Activated CD8-positive, alpha-beta memory T cell treated with anti-CD3 and anti-CD28 coated beads for 36 hours (primary cell): Measurements from ENCODE around the gene ZHX3. TPM values are rescaled to one million over a fixed set of nuclear protein-coding genes. Genes with fewer than 3 reads are reported as not detected.

Experiments
- CTCF ChIA-PET: fragments of 350-600 bp; sonication (Branson Sonifier 250); formaldehyde crosslinking; loops from one replicate; lab custom pipeline; 2021; ENCODE audit warnings: antibody characterized with exemption; lab: Charles Lee
- POLR2A ChIA-PET: fragments of 350-600 bp; sonication (Branson Sonifier 250); formaldehyde crosslinking; loops from one replicate; lab custom pipeline; 2021; ENCODE audit warnings: antibody characterized with exemption; lab: Charles Lee
- total RNA-seq, 2 experiments: library from RNA; stranded (reverse); gene quantifications; one replicate each; pipeline ENCODE4 v1.2.3, GENCODE V29; 2021

Gene ZHX3
- 10 to 100 TPM; 14.5 to 16.0 TPM for total RNA-seq

GRCh38 chr20:41317546-41318270, at the start of gene ZHX3:
Gene ZHX3 (minus strand): TSS chr20:41317731. CDS start chr20:41204916, 112,815 bp downstream.
- POLR2A ChIA-PET, result interaction anchor here (1.7 kb wide), 1 partner anchor 160 kb away, joined by 6 read pairs; no protein-coding TSS in a partner anchor
- CTCF ChIA-PET, result interaction anchor here (1.0 kb wide), 1 partner anchor 9 kb away, joined by 4 read pairs; no protein-coding TSS in a partner anchor

DNA sequence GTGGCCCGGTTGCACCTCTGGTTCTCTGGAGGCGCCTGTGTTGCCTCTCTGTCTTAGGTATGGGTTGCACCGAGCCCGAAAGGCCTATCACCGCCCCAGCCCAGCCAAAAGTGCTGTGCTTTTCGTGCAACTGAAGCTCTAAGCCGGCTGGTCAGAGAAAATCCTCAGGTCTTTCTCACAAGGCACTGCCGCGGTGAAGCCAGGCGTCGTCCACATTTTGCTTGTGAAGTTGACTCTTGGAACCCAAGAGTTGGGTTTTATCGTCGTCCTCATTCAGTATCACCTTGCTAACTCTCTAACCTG, 49.8 kb upstream of the ZHX3 start:
- ChIA-PET CTCF (no interaction called here), POLR2A (no interaction called here)

DNA sequence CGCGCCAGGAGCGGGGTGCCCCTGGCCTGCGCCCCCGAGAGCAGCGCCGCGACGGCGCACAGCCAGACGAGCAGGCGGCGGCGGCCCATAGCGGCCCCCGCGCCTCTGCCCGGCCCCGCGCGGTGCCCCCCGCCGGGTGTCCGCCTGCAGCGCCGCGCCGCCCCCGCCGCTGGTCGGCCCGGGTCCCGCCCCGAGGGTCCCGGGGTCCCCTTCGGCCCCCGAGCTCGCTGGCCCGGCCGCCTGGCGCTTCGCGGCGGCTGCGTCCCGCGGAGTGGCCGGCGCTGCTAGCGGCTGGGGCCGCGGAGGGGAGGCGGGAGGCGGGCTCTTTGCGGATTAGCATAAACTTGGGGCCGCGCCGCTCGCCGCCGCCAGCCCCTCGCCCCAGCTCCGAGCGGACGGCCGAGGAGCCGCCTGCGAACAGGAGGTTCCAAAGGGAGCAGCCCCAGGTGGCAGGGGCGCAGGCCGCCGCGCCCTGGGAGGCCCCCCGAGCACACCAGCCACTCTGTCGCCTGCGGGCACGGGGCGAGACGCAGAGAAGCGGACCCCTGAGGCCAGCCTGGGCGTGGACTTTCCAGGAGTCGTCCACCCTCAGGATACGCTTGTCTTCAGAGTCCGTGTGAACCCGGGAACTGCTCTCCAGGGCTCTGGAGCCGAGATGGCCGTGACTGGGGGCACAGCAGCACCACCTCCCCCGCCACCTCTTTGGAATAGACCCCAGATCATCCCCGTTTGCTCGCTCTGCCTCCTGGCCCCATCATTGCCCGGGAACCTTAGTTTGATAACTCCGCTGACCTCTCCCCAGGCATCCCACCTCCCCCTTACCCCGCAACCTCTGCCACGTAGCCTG, 49.2 kb upstream of the ZHX3 start, which contains the start of gene EMILIN3:
Gene EMILIN3, minus strand, starts transcription at position 273 of the 847 bp plus-strand sequence. Its CDS starts 184 bp downstream, at position 89.
- POLR2A ChIA-PET, result no interaction called here
- CTCF ChIA-PET, result no interaction called here

- ChIA-PET CTCF (no interaction called here), POLR2A (interaction anchor here (0.7 kb wide), 1 partner anchor 19 kb away, joined by 3 read pairs; no protein-coding TSS in a partner anchor)
Observed at GRCh38 chr20:41365777-41366545, 48.4 kb upstream of the ZHX3 start.

- CTCF ChIA-PET, result no interaction called here
Observed at GRCh38 chr20:41364967-41365765, 47.6 kb upstream of the ZHX3 start.

GRCh38 chr20:41364236-41364855, 46.8 kb upstream of the ZHX3 start:
- POLR2A ChIA-PET, result no interaction called here
- CTCF ChIA-PET, result no interaction called here

More at GRCh38 chr20:41364967-41365765, 47.6 kb upstream of the ZHX3 start:
- POLR2A ChIA-PET, result interaction anchor here (0.7 kb wide), 1 partner anchor 20 kb away, joined by 3 read pairs; no protein-coding TSS in a partner anchor

GRCh38 chr20:41363601-41364000, 46.1 kb upstream of the ZHX3 start:
- POLR2A ChIA-PET, result no interaction called here
- CTCF ChIA-PET, result no interaction called here

DNA sequence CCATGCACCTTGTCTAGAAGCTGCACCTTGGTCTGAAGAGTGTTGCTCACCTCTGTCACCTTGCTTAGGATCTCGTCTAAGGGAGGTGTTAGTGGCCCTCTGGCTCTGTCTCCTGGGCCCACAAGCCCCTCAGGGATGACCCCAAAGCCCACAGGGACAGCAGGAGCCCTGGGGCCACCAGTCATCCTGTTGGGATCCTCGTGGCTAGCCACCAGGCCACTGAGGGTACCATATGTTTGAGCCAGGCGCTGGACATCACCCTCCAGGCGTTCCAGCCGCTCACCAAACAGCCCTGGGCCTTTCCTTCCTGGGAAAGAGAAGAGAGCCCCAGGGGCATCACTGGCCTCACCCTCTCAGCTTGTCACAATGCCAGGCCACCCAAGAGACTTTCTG, 45.2 kb upstream of the ZHX3 start:
- POLR2A ChIA-PET, result no interaction called here
- CTCF ChIA-PET, result no interaction called here

DNA sequence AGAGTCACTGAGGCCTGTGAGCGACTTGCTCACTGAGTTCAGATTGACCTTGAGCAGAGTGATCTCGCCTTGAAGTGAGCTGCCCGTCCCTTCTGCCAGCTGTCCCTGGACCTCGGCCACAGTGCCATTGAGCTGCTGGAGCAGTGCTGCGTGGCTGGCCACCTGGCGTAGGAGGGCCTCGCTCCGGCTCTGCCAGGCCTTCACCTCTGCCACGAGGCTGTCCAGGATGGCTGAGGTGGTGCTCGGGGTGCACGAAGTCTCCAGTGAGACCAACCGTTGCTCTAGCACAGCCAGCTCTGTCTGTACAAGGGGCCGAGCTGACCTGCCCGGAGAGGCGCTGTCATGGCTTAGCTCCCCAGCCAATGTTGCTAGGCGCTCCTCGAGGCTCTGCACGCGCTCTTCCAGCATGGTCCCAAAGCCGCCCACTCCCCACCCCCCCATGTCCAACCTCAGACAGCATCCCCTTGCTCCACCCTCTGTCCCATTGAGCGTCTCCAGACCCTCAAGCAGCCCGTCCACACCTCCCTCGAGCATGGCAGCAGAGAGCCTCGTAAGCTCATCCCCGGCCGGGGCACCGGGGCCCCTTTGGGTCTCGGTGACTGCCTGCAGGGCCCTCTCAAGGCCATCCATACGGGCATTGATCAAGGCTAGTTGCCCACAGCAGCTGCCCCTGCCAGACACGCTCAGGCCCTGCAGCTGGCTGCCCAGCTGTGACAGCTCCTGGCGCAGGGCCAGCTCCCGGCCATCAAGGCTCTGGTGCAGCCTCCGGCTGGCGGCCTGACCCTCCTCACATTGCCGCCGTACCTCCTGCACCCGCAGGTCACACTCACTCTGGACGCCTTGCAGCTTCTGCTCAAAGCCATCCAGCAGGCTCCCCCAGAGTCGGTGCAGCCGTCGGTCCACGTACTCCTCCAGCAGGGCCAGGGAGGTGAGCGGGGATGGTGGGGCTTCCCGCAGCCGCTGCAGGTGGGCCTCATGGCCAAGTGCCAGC, 44.5 kb upstream of the ZHX3 start:
- ChIA-PET POLR2A (no interaction called here), CTCF (interaction anchor here (1.2 kb wide), 1 partner anchor 21 kb away, joined by 3 read pairs; the partner anchor contains the start of gene LPIN3)

GRCh38 chr20:41360831-41361756, 43.6 kb upstream of the ZHX3 start:
- CTCF ChIA-PET, result interaction anchor here (1.2 kb wide), 1 partner anchor 20 kb away, joined by 3 read pairs; the partner anchor contains the start of gene LPIN3

DNA sequence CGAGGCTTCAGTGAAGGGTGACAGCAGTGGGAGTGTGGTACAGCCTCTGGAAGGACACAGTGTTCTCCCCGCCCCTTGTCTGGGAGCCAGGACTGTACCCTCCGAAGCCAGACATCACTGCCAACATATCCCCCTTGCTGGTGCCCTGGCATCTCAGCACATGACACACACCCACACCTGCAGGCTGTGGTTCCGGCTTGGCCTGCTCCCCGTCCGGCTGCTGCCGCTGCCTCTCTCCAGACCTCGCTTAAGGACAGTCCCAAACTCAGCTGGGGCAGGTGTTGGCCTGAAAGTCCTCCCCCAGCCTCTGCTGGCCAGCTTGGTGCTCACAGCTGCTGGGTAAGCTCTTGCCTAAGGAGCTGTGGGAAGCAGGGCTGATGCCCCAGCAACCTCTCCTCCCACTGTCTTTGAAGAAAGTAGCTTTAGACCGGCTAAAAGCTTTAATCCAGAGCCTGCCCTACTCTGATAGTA, 42.0 kb upstream of the ZHX3 start:
- CTCF ChIA-PET, result interaction anchor here (1.1 kb wide), 1 partner anchor 19 kb away, joined by 3 read pairs; the partner anchor contains the start of gene LPIN3
- POLR2A ChIA-PET, result no interaction called here

More at GRCh38 chr20:41360831-41361756, 43.6 kb upstream of the ZHX3 start:
- POLR2A ChIA-PET, result no interaction called here

- CTCF ChIA-PET, result interaction anchor here (1.1 kb wide), 1 partner anchor 18 kb away, joined by 3 read pairs; the partner anchor contains the start of gene LPIN3
Observed at GRCh38 chr20:41358717-41359116, 41.2 kb upstream of the ZHX3 start.

GRCh38 chr20:41358230-41358629, 40.7 kb upstream of the ZHX3 start:
- ChIA-PET POLR2A (no interaction called here), CTCF (no interaction called here)

More at GRCh38 chr20:41358717-41359116, 41.2 kb upstream of the ZHX3 start:
- POLR2A ChIA-PET, result no interaction called here

GRCh38 chr20:41357424-41358163, 40.1 kb upstream of the ZHX3 start:
- ChIA-PET CTCF (interaction anchor here (0.8 kb wide), 1 partner anchor 18 kb away, joined by 3 read pairs; no protein-coding TSS in a partner anchor), POLR2A (no interaction called here)

DNA sequence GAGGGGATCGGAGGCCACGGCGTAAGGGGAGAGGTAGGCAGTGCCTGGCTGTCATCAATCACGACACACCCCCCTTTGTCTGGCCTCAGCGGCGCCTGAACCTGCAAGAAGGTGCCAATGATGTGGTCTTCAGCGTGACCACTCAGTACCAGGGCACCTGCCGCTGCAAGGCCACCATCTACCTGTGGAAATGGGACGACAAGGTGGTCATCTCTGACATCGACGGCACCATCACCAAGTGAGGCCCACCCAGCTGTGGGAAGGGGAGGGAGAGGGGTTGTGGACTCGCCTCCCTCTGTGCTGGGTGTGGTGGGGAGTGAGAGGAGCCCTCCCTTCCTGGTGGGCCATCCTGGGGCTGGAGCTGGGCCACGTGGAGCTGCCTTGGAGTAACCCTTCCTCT, 39.4 kb upstream of the ZHX3 start:
- ChIA-PET CTCF (interaction anchor here (0.8 kb wide), 1 partner anchor 18 kb away, joined by 3 read pairs; no protein-coding TSS in a partner anchor), POLR2A (no interaction called here)
